Astrocyte of the spinal cord (primary cell): ENCODE results near the gene EEF1AKMT2.
"Not testable (repeated sequence)": the region's sequence is repeated elsewhere in the genome, so short reads cannot be mapped to it uniquely, and the experiment has no call there.

ENCODE experiments used
- DNase-seq: peaks from one replicate; pipeline ENCODE4 v3.0.0; 2011; ENCODE audit warnings: low read depth, low spot score
- H3K4me3 ChIP-seq: 2 replicates; pipeline ENCODE4 v1.5.1; 2011; ENCODE audit warnings: low read depth, mild to moderate bottlenecking, low read length, moderate library complexity
- CTCF ChIP-seq: IDR thresholded peaks from 2 replicates; pipeline ENCODE4 v1.5.1; 2012; ENCODE audit warnings: low read depth, mild to moderate bottlenecking, low read length, inconsistent platforms
- in situ Hi-C: cut with HindIII; loops from 2 replicates; pipeline ENCODE4 v1.10.0; 2017; ENCODE audit warnings: low sequenced_read_pairs

Gene EEF1AKMT2

GRCh38 chr10:124748166-124748565, 43.5 kb downstream of the EEF1AKMT2 start:
- TF ChIP-seq CTCF = no peak
- DNase-seq = no peak
- H3K4me3 ChIP-seq = no peak overlapping the region
- in situ Hi-C loops = no loop called here

GRCh38 chr10:124747745-124748144, 43.9 kb downstream of the EEF1AKMT2 start:
- in situ Hi-C loops = no loop called here
- no peak for DNase-seq
- no peak for TF ChIP-seq CTCF
- H3K4me3 ChIP-seq = no peak overlapping the region

- DNase-seq = no peak
- in situ Hi-C loops = no loop called here
- no peak for TF ChIP-seq CTCF
- H3K4me3 ChIP-seq = no peak overlapping the region
Observed at GRCh38 chr10:124746992-124747391, 44.7 kb downstream of the EEF1AKMT2 start.

GRCh38 chr10:124746447-124746846, 45.2 kb downstream of the EEF1AKMT2 start:
- H3K4me3 ChIP-seq, in situ Hi-C loops, DNase-seq: not testable (repeated sequence)

- in situ Hi-C loops = no loop called here
- DNase-seq = peak; percentile 67
- peak; percentile 25 for TF ChIP-seq CTCF
- H3K4me3 ChIP-seq = no peak overlapping the region
Observed at GRCh38 chr10:124745673-124746072, 46.0 kb downstream of the EEF1AKMT2 start.

GRCh38 chr10:124745252-124745651, 46.4 kb downstream of the EEF1AKMT2 start:
- in situ Hi-C loops = no loop called here
- DNase-seq = no peak
- H3K4me3 ChIP-seq = no peak overlapping the region
- no peak for TF ChIP-seq CTCF

- in situ Hi-C loops = no loop called here
- peak; percentile 73 for DNase-seq
- no peak for TF ChIP-seq CTCF
- peak within 1 kb of the TSS; percentile 65 for H3K4me3 ChIP-seq
Observed at GRCh38 chr10:124744102-124745050, 47.3 kb downstream of the EEF1AKMT2 start, which contains the start of gene FAM53B. Gene FAM53B, minus strand, starts transcription at chr10:124744378. Its CDS starts 37,665 bp downstream, at chr10:124706713.
